GM06990 (cell line): ENCODE data around the gene TRAP1.
"Not testable (repeated sequence)": the region's sequence is repeated elsewhere in the genome, so short reads cannot be mapped to it uniquely, and the experiment has no call there.

Source experiments
- DNase-seq: peaks from one replicate; pipeline ENCODE4 v3.0.0-alpha.2; 2011; ENCODE audit not compliant: insufficient read length; ENCODE audit errors: extremely low read depth
- H3K27me3 ChIP-seq: replicated peaks from 2 replicates; pipeline ENCODE4 v1.6.0; 2011; ENCODE audit warnings: low read length; ENCODE audit not compliant: control insufficient read depth, insufficient read depth
- H3K36me3 ChIP-seq: 2 replicates; pipeline ENCODE4 v1.5.1; 2011; ENCODE audit warnings: low read length; ENCODE audit not compliant: control insufficient read depth, insufficient read depth
- H3K4me3 ChIP-seq: replicated peaks from 2 replicates; pipeline ENCODE4 v1.5.1; 2011; ENCODE audit warnings: low read depth, mild to moderate bottlenecking, control low read depth, low read length
- CTCF ChIP-seq: IDR thresholded peaks from 2 replicates; pipeline ENCODE4 v1.5.1; 2011; ENCODE audit warnings: low read length, control low read depth, mild to moderate bottlenecking, inconsistent platforms; ENCODE audit not compliant: insufficient read depth, poor library complexity, severe bottlenecking

Gene TRAP1

DNA sequence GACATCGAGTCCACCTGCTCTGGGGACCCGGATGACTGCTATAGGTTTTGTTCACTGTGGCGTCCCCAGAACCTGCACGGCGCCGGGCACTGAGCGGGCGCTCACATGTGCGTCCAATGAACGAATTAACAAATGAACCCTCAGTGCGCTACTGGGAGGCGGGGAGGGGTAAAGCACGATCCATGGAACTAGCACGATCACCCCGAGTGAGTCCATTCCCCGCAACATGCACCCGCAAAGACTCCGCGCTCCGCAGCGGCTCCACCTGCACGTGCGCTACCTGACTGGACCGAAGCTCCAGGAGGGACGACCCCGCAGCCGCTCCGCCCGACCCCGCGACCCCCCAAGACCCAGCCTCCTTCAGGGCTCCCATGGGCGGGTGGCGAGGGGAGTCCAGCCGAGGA, 491 bp downstream of the TRAP1 start:
- DNase-seq: no peak
- Histone ChIP-seq H3K36me3 (peaks cover 3% of the 10 kb centered on the region; the same call in 1 of the 2 replicates), H3K4me3 (peak overlapping the region; percentile 97), H3K27me3 (no peaks in the 10 kb centered on the region)
- TF ChIP-seq CTCF: no peak

DNA sequence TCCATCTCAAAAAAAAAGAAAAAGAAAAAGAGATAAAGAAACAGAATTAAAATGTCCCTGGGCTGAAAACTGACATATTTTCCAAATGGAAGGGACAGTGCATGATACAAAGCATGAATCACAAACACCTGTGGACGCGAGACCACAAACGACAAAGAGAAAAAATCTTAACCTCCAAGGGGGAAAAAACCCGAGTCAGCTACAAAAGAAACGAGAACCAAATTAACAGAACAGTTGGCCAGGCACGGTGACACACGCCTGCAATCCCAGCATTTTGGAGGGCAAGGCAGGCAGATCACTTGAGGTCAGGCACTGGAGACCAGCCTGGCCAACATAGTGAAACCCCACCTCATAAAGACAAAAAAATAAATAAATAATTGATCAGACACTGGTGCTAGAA, 1.9 kb downstream of the TRAP1 start:
- no peak for TF ChIP-seq CTCF
- Histone ChIP-seq H3K27me3 (no peaks in the 10 kb centered on the region), H3K36me3 (peaks cover 3% of the 10 kb centered on the region; the same call in 1 of the 2 replicates), H3K4me3 (no peak overlapping the region)
- DNase-seq: no peak

GRCh38 chr16:3714378-3714777, 2.9 kb downstream of the TRAP1 start:
- not testable (repeated sequence) for H3K4me3 ChIP-seq, H3K36me3 ChIP-seq, DNase-seq, H3K27me3 ChIP-seq

- Histone ChIP-seq H3K27me3 (no peaks in the 10 kb centered on the region), H3K4me3 (no peak overlapping the region), H3K36me3 (peaks cover 3% of the 10 kb centered on the region; the same call in 1 of the 2 replicates)
- no peak for DNase-seq
- no peak for TF ChIP-seq CTCF
These were observed 3.6 kb downstream of the TRAP1 start for GRCh38 chr16:3713587-3714242.

GRCh38 chr16:3712861-3713372, 4.4 kb downstream of the TRAP1 start:
- H3K4me3 ChIP-seq: no peak overlapping the region
- no peak for DNase-seq
- peaks cover 3% of the 10 kb centered on the region; the same call in 1 of the 2 replicates for H3K36me3 ChIP-seq
- no peak for TF ChIP-seq CTCF
- no peaks in the 10 kb centered on the region for H3K27me3 ChIP-seq

GRCh38 chr16:3706253-3707012, 10.9 kb downstream of the TRAP1 start:
- H3K4me3 ChIP-seq: no peak overlapping the region
- no peak for DNase-seq
- no peak for TF ChIP-seq CTCF
- no peaks in the 10 kb centered on the region; the same call in 1 of the 2 replicates for H3K36me3 ChIP-seq
- no peaks in the 10 kb centered on the region for H3K27me3 ChIP-seq
